Measurements from ENCODE around the gene MYL11. TPM values are rescaled to one million over a fixed set of nuclear protein-coding genes. Genes with fewer than 3 reads are reported as not detected.
A peak's percentile ranks its signal among the peaks of the same experiment; 100 is the strongest.

MYL11 gene
- total and polyA plus RNA-seq, 4 donors = 0.44 to 3.9 TPM; not detected in 2

GRCh38 chr16:30365200-30365599 lies 9.4 kb upstream of the MYL11 start:
- no peak overlapping the region for H3K27ac ChIP-seq (ENCODE audit: low read depth in 1 of 2, low read length in 1 of 2)
- peaks cover 6 to 29% (median 11%) of the 10 kb centered on the region in 5 donors for H3K4me1 ChIP-seq (ENCODE audit: control insufficient read depth in 5 of 5, insufficient read depth in 5 of 5, low read length in 5 of 5)
- H3K9me3 ChIP-seq (ENCODE audit: control insufficient read depth in 4 of 4, insufficient read depth in 3 of 4, low read length in 3 of 4) = no peaks in the 10 kb centered on the region
- no peak overlapping the region for H3K4me3 ChIP-seq
- H3K27me3 ChIP-seq (ENCODE audit: control insufficient read depth in 3 of 3, insufficient read depth in 3 of 3, low read length in 2 of 3) = no peaks in the 10 kb centered on the region
- WGBS, 2 donors = 89 to 91% methylated on average over 10 of the region's 10 CpGs
- ATAC-seq (ENCODE audit: insufficient read depth, low FRiP score) = no peak
- peaks cover 0 to 19% (median 12%) of the 10 kb centered on the region in 4 donors for H3K36me3 ChIP-seq (ENCODE audit: control insufficient read depth in 4 of 4, insufficient read depth in 4 of 4, low read length in 4 of 4)
- TF ChIP-seq CTCF (IDR thresholded peaks at IDR 0.05; ENCODE audit: control extremely low read depth, extremely low read depth) = no peak
- no peak for DNase-seq
- no peak overlapping the region for H3K9ac ChIP-seq (ENCODE audit: insufficient read depth in 1 of 2, low read length in 2 of 2)

- no peak overlapping the region for H3K27ac ChIP-seq (ENCODE audit: low read depth in 1 of 2, low read length in 1 of 2)
Observed at GRCh38 chr16:30366511-30366910, 8.1 kb upstream of the MYL11 start.

GRCh38 chr16:30367349-30368009 lies 7.1 kb upstream of the MYL11 start:
- H3K9me3 ChIP-seq (ENCODE audit: control insufficient read depth in 4 of 4, insufficient read depth in 3 of 4, low read length in 3 of 4) = no peaks in the 10 kb centered on the region
- H3K4me1 ChIP-seq (ENCODE audit: control insufficient read depth in 5 of 5, insufficient read depth in 5 of 5, low read length in 5 of 5) = peaks cover 6 to 35% (median 16%) of the 10 kb centered on the region in 5 donors
- WGBS, 2 donors = 64 to 79% methylated on average over 10 of the region's 10 CpGs
- H3K4me3 ChIP-seq = no peak overlapping the region
- peak overlapping the region in 1 of 2 donors; percentile 75 for H3K9ac ChIP-seq (ENCODE audit: insufficient read depth in 1 of 2, low read length in 2 of 2)
- H3K36me3 ChIP-seq (ENCODE audit: control insufficient read depth in 4 of 4, insufficient read depth in 4 of 4, low read length in 4 of 4) = peaks cover 0 to 19% (median 12%) of the 10 kb centered on the region in 4 donors
- peak overlapping the region in 1 of 2 donors; percentile 85 for H3K27ac ChIP-seq (ENCODE audit: low read depth in 1 of 2, low read length in 1 of 2)
- DNase-seq (no peak), ATAC-seq (ENCODE audit: insufficient read depth, low FRiP score) (no peak)
- TF ChIP-seq CTCF (IDR thresholded peaks at IDR 0.05; ENCODE audit: control extremely low read depth, extremely low read depth) = no peak
- no peaks in the 10 kb centered on the region for H3K27me3 ChIP-seq (ENCODE audit: control insufficient read depth in 3 of 3, insufficient read depth in 3 of 3, low read length in 2 of 3)

More at GRCh38 chr16:30366511-30366910, 8.1 kb upstream of the MYL11 start:
- Histone ChIP-seq H3K27me3 (ENCODE audit: control insufficient read depth in 3 of 3, insufficient read depth in 3 of 3, low read length in 2 of 3) (no peaks in the 10 kb centered on the region), H3K4me3 (no peak overlapping the region), H3K9me3 (ENCODE audit: control insufficient read depth in 4 of 4, insufficient read depth in 3 of 4, low read length in 3 of 4) (no peaks in the 10 kb centered on the region), H3K9ac (ENCODE audit: insufficient read depth in 1 of 2, low read length in 2 of 2) (peak overlapping the region in 1 of 2 donors; percentile 13), H3K4me1 (ENCODE audit: control insufficient read depth in 5 of 5, insufficient read depth in 5 of 5, low read length in 5 of 5) (peaks cover 6 to 33% (median 14%) of the 10 kb centered on the region in 5 donors), H3K36me3 (ENCODE audit: control insufficient read depth in 4 of 4, insufficient read depth in 4 of 4, low read length in 4 of 4) (peaks cover 0 to 19% (median 12%) of the 10 kb centered on the region in 4 donors)
- WGBS, 2 donors = 85 to 86% methylated on average over 4 of the region's 4 CpGs
- TF ChIP-seq CTCF (IDR thresholded peaks at IDR 0.05; ENCODE audit: control extremely low read depth, extremely low read depth) = no peak
- no peak for DNase-seq
- ATAC-seq (ENCODE audit: insufficient read depth, low FRiP score) = no peak
